GM12873 (cell line): ENCODE measurements around the gene DENND4B.

Experiments used
- CTCF ChIP-seq: IDR thresholded peaks from 2 replicates; pipeline ENCODE4 v1.5.1; 2012; ENCODE audit warnings: low read depth, mild to moderate bottlenecking, moderate library complexity, low read length, control low read depth; ENCODE audit not compliant: insufficient read depth; ENCODE audit errors: missing control alignments

DENND4B gene

GRCh38 chr1:153921080-153921802 lies 25.3 kb downstream of the DENND4B start:
- no peak for TF ChIP-seq CTCF

DNA sequence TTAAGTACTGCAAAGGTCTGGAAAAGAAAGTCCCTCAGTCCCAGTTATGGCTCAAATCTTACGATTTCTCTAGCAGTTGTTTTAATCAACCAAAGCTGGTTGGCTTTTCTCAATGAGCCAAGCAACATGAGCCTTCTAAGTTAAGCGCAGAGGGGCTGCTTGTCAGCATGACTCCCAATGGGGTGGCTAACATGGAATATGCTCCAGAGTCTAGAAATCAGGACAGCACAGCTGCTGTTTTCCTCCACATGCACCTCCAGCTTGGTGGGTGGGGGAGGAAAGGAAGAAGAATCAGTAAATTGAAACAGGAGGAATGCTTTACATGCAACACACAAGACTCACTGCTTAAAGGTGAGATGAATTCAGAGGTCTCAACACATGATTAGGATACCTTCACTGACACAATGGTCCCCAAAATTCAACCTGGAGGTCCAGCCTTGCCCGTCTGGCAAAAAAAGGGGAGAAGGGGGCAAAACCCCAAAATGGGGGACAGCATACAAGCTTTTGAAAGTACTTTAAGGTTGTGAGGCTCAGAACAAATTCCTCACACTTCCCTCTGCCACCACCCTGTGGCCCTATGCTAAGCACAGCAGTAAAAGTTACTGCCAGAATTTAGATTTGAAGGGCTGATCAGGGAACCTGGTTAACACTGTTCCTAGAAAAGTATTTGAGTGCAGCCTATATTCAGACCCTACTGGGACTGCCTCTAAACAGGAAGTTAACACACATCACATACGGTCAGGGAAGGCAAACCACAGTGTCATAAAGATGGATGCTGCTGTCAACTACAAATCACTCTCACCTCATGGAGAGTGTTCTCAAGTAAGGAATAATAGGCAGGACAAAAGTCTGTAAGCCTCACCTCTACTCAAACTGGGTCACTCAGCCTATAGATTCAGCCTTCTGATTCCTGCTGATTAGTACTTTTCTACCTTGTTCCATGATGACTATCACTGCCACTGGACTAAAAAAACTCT lies 26.4 kb downstream of the DENND4B start:
- TF ChIP-seq CTCF, result peak; percentile 53

DNA sequence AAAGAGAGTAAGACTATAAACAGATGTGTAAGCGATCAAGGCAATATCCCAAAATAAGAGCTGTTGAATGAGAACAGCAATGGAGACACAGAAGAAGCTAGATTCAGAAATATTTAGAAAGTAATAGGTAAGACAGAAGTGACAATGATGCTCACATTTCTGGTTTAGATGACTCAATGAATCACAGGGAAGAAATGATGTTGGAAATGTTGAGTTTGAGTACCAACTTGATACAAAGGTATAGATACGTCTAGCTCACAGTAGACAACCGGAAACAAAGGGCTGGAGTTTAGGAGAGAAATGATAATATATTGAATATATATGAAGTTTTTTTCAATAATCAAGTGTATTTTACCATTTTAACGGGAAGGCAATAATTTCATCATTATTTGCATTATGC lies 30.2 kb downstream of the DENND4B start:
- TF ChIP-seq CTCF, result no peak

DNA sequence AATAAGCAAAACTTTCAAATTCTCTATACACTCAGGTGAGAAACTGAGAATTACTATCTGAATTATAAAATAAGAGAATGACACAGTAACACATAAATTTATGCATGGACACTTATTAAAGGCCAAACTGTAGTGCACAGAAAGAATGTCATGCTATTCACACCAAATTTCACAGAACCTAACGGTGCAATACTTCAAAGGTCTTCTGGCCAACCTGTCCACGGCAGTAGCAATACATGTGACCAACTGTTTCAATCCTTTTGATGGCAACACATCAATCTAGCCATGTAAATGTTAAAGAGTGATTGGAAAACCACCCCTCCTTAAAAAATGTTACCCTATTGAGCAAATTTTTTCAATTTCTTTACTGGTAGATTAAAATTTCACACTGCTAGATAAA lies 34.2 kb downstream of the DENND4B start:
- no peak for TF ChIP-seq CTCF

GRCh38 chr1:153908071-153908470 lies 38.4 kb downstream of the DENND4B start:
- no peak for TF ChIP-seq CTCF

DNA sequence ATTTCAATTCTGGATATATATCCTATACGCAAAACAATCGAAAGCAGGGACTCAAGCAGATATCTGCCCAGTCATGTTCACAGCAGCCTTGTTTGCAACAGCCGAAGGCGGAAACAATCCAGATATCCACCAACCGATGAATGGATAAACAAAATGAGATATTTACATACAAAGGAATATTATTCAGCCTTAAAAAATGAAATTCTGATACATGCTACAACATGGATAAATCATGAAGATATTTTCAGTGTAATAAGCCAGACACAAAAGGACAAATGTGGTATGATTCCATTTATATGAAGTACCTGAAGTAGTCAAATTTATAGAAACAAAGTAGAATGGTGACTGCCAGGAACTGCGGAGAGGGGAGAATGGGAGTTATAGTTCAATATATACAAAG lies 39.4 kb downstream of the DENND4B start:
- no peak for TF ChIP-seq CTCF

DNA sequence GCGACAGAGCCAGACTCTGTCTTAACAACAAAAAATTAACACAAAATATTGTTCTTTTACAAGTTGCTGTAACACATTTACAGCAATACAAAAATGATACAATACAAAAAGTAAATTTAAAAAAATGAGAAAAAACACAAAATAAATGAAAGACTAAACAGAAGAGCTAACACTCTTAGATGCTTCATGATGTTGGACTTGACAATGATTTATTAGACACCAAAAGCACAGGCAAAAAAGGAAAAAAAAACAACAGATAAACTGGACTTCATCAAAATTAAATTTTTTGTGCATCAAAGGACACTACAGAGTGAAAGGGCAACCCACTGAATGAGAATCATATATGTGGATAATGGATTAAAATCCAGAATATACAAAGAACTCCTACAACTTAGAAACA lies 40.1 kb downstream of the DENND4B start:
- no peak for TF ChIP-seq CTCF
